ENCODE data around the gene ITGB6. TPM values are rescaled to one million over a fixed set of nuclear protein-coding genes. Genes with fewer than 3 reads are reported as not detected.
"Not testable (repeated sequence)": the region's sequence is repeated elsewhere in the genome, so short reads cannot be mapped to it uniquely, and the experiment has no call there.

ITGB6 gene
- total RNA-seq, 1 donor from 2014 or later, result not detected

GRCh38 chr2:160165996-160166395 is 34.1 kb downstream of the ITGB6 start:
- intact Hi-C loops (cut with micrococcal nuclease), result no loop called here
- no peak overlapping the region for H3K4me3 Mint-ChIP-seq
- no peaks in the 10 kb centered on the region for H3K36me3 Mint-ChIP-seq (ENCODE audit: low read depth)
- no peak overlapping the region for H3K27ac Mint-ChIP-seq
- no peak for DNase-seq (ENCODE audit: low spot score)
- no peaks in the 10 kb centered on the region for H3K4me1 Mint-ChIP-seq (ENCODE audit: low read depth)
- no peaks in the 10 kb centered on the region for H3K27me3 Mint-ChIP-seq (ENCODE audit: insufficient read depth)
- H3K9me3 Mint-ChIP-seq, result no peaks in the 10 kb centered on the region

- intact Hi-C loops (cut with micrococcal nuclease), result no loop called here
- no peak overlapping the region for H3K4me3 Mint-ChIP-seq
- H3K36me3 Mint-ChIP-seq (ENCODE audit: low read depth), result no peaks in the 10 kb centered on the region
Measured at GRCh38 chr2:160165081-160165480, 35.0 kb downstream of the ITGB6 start.

DNA sequence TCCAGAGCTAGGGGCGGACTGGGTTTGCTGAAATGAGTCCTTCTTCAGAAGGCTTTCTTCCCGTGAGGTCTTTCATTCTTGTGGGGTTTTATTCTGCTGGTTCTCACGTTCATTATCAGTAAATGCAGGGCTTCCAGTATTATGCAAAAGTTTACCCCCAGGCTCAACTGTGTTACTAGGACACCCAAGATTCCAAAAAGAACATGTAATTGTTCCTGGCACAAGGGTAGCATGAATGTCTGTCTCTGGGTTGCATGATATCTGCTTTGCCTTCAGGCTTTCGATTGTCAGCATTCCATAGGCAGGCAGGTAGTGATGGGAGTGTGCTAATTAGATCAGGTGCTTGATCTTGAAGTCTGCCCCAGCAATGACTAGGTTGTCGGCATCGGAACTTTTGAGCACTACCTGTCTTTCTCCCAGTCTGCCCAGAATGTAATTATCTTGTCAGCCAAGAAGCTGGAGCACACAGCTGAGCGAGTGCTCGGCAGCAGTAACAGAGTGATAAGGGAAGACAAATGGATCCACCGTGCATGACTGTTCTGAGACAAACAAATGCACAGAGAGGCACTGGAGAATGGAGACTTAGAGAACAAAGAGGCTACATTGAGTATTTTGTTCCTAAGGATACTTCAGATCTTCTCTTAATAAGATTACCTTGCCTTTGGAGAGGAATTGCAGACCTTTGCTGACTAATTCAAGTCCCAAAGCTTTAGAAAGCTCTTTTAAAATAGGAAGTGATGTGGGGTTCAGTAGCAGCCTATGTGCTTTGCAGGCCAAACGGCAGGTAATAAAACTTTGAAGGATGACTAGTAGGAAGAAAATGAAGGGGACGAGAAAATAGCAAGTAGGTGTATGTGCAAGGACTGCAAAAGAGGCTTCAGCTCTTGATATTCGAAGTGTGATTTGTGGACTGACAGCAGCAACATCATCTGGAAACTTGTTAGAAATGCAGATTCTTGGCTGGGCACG is 41.9 kb downstream of the ITGB6 start:
- Mint-ChIP-seq H3K4me1 (ENCODE audit: low read depth) (no peaks in the 10 kb centered on the region), H3K9me3 (no peaks in the 10 kb centered on the region), H3K36me3 (ENCODE audit: low read depth) (no peaks in the 10 kb centered on the region), H3K4me3 (no peak overlapping the region), H3K27me3 (ENCODE audit: insufficient read depth) (peaks cover 7% of the 10 kb centered on the region), H3K27ac (no peak overlapping the region)
- intact Hi-C loops (cut with micrococcal nuclease), result no loop called here
- no peak for DNase-seq (ENCODE audit: low spot score)

More at GRCh38 chr2:160165081-160165480, 35.0 kb downstream of the ITGB6 start:
- Mint-ChIP-seq H3K27ac (no peak overlapping the region), H3K4me1 (ENCODE audit: low read depth) (no peaks in the 10 kb centered on the region), H3K9me3 (no peaks in the 10 kb centered on the region), H3K27me3 (ENCODE audit: insufficient read depth) (peaks cover 2% of the 10 kb centered on the region)
- no peak for DNase-seq (ENCODE audit: low spot score)

DNA sequence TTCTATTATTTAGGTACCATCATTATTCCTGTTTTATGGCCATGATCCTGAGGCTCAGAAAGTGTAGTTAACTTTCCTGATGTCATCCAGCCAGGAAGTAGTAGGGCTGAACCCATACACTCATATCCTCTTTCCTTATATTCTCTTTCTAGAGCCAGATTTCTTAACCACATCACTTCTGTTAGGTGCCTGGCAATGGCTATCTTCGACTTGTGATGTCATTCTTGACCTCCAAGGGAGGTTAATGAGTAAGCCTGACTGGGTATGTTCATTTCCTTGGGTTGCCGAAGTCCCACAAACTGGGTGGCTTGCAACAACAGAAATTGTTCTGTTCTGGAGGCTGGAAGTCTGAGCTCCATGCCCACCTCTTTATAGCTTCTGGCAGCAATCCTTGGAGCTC is 43.4 kb downstream of the ITGB6 start:
- Mint-ChIP-seq H3K27ac (no peak overlapping the region), H3K4me3 (no peak overlapping the region), H3K9me3 (no peaks in the 10 kb centered on the region), H3K36me3 (ENCODE audit: low read depth) (no peaks in the 10 kb centered on the region), H3K27me3 (ENCODE audit: insufficient read depth) (peaks cover 7% of the 10 kb centered on the region), H3K4me1 (ENCODE audit: low read depth) (no peaks in the 10 kb centered on the region)
- DNase-seq (ENCODE audit: low spot score), result no peak
- intact Hi-C loops (cut with micrococcal nuclease), result no loop called here

- Mint-ChIP-seq H3K27me3 (ENCODE audit: insufficient read depth) (peaks cover 7% of the 10 kb centered on the region), H3K4me1 (ENCODE audit: low read depth) (no peaks in the 10 kb centered on the region), H3K4me3 (no peak overlapping the region), H3K36me3 (ENCODE audit: low read depth) (no peaks in the 10 kb centered on the region), H3K9me3 (no peaks in the 10 kb centered on the region), H3K27ac (no peak overlapping the region)
- no peak for DNase-seq (ENCODE audit: low spot score)
- intact Hi-C loops (cut with micrococcal nuclease), result no loop called here
Measured at GRCh38 chr2:160156100-160156499, 44.0 kb downstream of the ITGB6 start.

DNA sequence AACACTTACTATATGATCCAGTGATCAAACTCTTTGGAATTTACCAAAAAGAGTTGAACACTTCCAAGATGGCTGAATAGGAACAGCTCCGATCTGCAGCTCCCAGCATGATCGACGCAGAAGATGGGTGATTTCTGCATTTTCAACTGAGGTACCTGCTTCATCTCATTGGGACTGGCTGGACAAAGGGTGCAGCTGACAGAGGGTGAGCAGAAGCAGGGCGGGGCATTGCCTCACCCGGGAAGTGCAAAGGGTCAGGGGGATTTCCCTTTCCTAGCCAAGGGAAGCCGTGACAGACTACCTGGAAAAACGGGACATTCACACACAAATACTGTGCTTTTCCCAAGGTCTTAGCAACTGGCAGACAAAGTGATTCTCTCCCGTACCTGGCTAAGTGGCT is 51.7 kb downstream of the ITGB6 start:
- H3K4me3 Mint-ChIP-seq; H3K4me1 Mint-ChIP-seq (ENCODE audit: low read depth); H3K9me3 Mint-ChIP-seq; H3K36me3 Mint-ChIP-seq (ENCODE audit: low read depth); H3K27ac Mint-ChIP-seq; intact Hi-C loops (cut with micrococcal nuclease); DNase-seq (ENCODE audit: low spot score): not testable (repeated sequence)
- peaks cover 12% of the 10 kb centered on the region for H3K27me3 Mint-ChIP-seq (ENCODE audit: insufficient read depth)

DNA sequence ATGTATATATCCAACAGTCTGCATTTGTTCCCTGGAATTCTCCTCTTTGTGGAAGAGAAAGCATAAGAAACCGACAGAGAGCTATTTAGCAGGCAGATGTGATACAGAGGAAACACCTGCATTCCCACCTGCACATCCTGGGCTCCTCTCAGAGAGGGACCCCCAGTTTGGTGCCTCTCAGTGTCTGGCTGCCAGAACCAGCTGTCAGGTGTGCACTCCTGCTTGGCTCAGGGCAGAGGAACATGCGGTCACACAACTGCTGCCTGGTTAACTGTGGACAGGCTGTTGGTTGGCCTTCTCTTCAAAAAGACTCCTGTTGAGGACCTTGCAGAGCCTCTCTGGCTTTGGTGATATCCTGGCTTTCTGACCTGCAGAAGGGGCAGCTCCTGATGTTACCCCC is 54.6 kb downstream of the ITGB6 start:
- Mint-ChIP-seq H3K27me3 (ENCODE audit: insufficient read depth) (peaks cover 19% of the 10 kb centered on the region), H3K36me3 (ENCODE audit: low read depth) (no peaks in the 10 kb centered on the region), H3K4me3 (no peak overlapping the region), H3K27ac (no peak overlapping the region), H3K9me3 (no peaks in the 10 kb centered on the region), H3K4me1 (ENCODE audit: low read depth) (no peaks in the 10 kb centered on the region)
- DNase-seq (ENCODE audit: low spot score), result no peak
- intact Hi-C loops (cut with micrococcal nuclease), result no loop called here

DNA sequence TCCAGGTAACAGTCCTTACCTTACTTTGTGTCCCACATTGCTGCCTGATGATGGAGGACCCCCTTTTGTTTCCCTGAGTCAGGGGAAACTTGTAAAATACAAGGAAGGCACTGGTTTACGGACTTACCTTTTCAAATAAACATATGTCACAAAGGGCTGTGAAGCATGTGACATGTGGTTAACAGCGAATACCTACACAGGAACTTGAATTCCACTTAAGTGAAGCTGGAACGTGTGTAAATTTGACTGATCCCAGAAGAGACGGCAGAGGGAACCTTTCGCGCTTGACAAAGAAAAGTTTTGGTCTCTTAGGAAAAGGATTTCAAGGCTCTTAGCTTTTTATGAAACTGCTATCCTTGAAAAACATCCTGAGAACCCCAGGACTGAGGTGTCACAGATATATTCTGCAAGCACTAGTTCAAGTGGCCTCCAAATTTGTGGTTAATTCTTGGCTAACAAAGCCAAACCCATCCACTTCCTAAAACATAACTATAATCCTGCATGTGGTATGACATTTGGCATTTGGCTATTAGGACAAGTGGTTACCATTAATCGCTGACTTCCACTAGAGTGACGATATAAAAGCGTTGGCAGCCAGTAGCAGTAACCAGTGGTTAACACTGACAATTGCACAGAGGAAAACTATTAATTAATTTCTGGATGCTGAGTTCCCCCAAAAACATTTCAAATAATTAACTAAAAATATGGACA is 55.6 kb downstream of the ITGB6 start:
- Mint-ChIP-seq H3K9me3 (no peaks in the 10 kb centered on the region), H3K4me3 (no peak overlapping the region), H3K36me3 (ENCODE audit: low read depth) (no peaks in the 10 kb centered on the region), H3K27ac (no peak overlapping the region), H3K27me3 (ENCODE audit: insufficient read depth) (peaks cover 19% of the 10 kb centered on the region), H3K4me1 (ENCODE audit: low read depth) (no peaks in the 10 kb centered on the region)
- DNase-seq (ENCODE audit: low spot score), result no peak
- intact Hi-C loops (cut with micrococcal nuclease), result no loop called here

DNA sequence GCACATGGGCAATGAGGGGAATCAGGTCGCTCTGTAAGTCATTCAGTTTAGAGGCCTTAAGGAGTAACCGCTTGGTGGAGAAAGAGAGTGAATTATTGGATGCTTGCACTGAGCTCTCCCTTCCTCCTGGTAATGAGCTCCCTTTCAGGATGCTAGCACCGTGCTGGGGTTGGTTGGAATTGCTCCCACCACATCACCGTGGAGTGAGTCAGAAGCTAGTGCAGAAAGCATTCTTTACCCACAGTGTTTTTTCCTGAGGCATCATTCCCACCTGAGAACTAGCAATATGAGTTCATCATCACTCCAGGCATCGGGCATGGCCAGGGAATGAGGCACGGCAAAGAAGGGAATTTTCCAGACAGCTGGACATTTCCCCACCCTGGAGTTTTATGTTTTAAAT is 57.6 kb downstream of the ITGB6 start:
- Mint-ChIP-seq H3K4me1 (ENCODE audit: low read depth) (no peaks in the 10 kb centered on the region), H3K27ac (no peak overlapping the region), H3K27me3 (ENCODE audit: insufficient read depth) (peaks cover 19% of the 10 kb centered on the region), H3K4me3 (no peak overlapping the region), H3K9me3 (no peaks in the 10 kb centered on the region), H3K36me3 (ENCODE audit: low read depth) (no peaks in the 10 kb centered on the region)
- intact Hi-C loops (cut with micrococcal nuclease), result no loop called here
- no peak for DNase-seq (ENCODE audit: low spot score)

DNA sequence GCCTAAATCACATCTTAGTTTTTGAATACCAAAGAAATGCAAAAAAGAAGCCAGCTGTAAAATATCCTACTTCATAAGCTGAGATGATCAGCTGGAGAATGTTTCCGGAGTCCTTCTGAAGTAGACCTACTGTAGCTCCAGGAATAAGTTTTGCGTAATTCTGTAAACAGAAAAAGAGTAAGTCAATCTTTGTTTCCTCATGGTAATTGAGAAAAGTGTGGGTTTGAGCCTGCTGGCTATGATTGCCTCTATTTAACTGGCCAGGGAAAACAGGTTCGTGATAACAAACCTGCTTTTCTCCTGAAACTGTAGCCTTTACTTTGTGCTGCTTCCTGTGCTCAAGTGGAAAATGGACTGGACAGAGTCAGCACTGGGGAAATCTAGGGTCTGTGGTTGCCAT is 58.2 kb downstream of the ITGB6 start:
- H3K27me3 Mint-ChIP-seq (ENCODE audit: insufficient read depth), result peaks cover 19% of the 10 kb centered on the region
- H3K9me3 Mint-ChIP-seq, result no peaks in the 10 kb centered on the region
- DNase-seq (ENCODE audit: low spot score), result no peak
- no peaks in the 10 kb centered on the region for H3K36me3 Mint-ChIP-seq (ENCODE audit: low read depth)
- intact Hi-C loops (cut with micrococcal nuclease), result no loop called here
- H3K27ac Mint-ChIP-seq, result no peak overlapping the region
- no peaks in the 10 kb centered on the region for H3K4me1 Mint-ChIP-seq (ENCODE audit: low read depth)
- no peak overlapping the region for H3K4me3 Mint-ChIP-seq

- Mint-ChIP-seq H3K36me3 (ENCODE audit: low read depth) (no peaks in the 10 kb centered on the region), H3K4me1 (ENCODE audit: low read depth) (no peaks in the 10 kb centered on the region), H3K4me3 (no peak overlapping the region), H3K9me3 (no peaks in the 10 kb centered on the region), H3K27ac (no peak overlapping the region), H3K27me3 (ENCODE audit: insufficient read depth) (peaks cover 16% of the 10 kb centered on the region)
- intact Hi-C loops (cut with micrococcal nuclease), result no loop called here
- no peak for DNase-seq (ENCODE audit: low spot score)
Measured at GRCh38 chr2:160141419-160141818, 58.7 kb downstream of the ITGB6 start.

- H3K27ac Mint-ChIP-seq, result no peak overlapping the region
- H3K4me1 Mint-ChIP-seq (ENCODE audit: low read depth), result no peaks in the 10 kb centered on the region
- peaks cover 12% of the 10 kb centered on the region for H3K27me3 Mint-ChIP-seq (ENCODE audit: insufficient read depth)
- H3K4me3 Mint-ChIP-seq, result no peak overlapping the region
- DNase-seq (ENCODE audit: low spot score), result no peak
- no peaks in the 10 kb centered on the region for H3K36me3 Mint-ChIP-seq (ENCODE audit: low read depth)
- intact Hi-C loops (cut with micrococcal nuclease), result no loop called here
- no peaks in the 10 kb centered on the region for H3K9me3 Mint-ChIP-seq
Measured at GRCh38 chr2:160140471-160140870, 59.6 kb downstream of the ITGB6 start.

DNA sequence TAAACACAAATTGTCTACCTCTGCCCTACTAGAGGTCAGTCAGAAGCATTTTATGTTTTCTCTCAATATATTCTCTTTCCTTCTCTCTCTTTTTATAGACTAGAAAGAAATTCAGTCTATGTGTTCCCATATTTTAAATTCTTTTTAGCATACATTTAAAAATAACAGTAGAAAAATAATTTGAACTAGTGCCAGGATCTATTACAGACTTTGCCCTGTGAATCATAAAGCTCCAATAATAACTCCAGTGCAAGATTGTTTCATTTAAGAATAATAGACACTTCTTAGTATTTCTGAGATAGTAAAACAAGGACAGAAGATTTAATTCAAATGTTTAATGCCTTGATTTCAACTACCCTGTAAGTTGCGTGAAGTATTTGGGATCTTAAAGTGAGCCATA is 60.1 kb downstream of the ITGB6 start:
- peaks cover 7% of the 10 kb centered on the region for H3K27me3 Mint-ChIP-seq (ENCODE audit: insufficient read depth)
- no peaks in the 10 kb centered on the region for H3K36me3 Mint-ChIP-seq (ENCODE audit: low read depth)
- H3K4me3 Mint-ChIP-seq, result no peak overlapping the region
- intact Hi-C loops (cut with micrococcal nuclease), result no loop called here
- DNase-seq (ENCODE audit: low spot score), result no peak
- no peak overlapping the region for H3K27ac Mint-ChIP-seq
- H3K9me3 Mint-ChIP-seq, result no peaks in the 10 kb centered on the region
- H3K4me1 Mint-ChIP-seq (ENCODE audit: low read depth), result no peaks in the 10 kb centered on the region

All from activated T-helper 1 cell treated with anti-CD3 and anti-CD28 coated beads, Interleukin-12 subunit alpha, Interleukin-12 subunit beta, Interleukin-2, Interleukin-4 antibody, amounts not matched to agents 30 ng/mL and 10 ng/mL and 1 ng/mL, durations not matched to agents 14 hours and 24 hours and 36 hours (primary cell).